Astrocyte (in vitro differentiated cells and primary cell): ENCODE measurements around the gene LRRIQ1. TPM values are rescaled to one million over a fixed set of nuclear protein-coding genes. Genes with fewer than 3 reads are reported as not detected.
"Not testable (repeated sequence)": the region's sequence is repeated elsewhere in the genome, so short reads cannot be mapped to it uniquely, and the experiment has no call there.

Experiments used
- DNase-seq: peaks from one replicate; pipeline ENCODE4 v3.0.0-alpha.2; 2010; ENCODE audit warnings: low read depth
- FAIRE-seq: peaks from 2 replicates; lab custom pipeline; 2011; peaks lifted over from hg19 to GRCh38; lab: Jason Lieb, UNC
- H2AFZ ChIP-seq: 2 replicates; pipeline ENCODE4 v1.6.0; 2012; ENCODE audit warnings: low read depth, low read length, inconsistent platforms
- H3K27ac ChIP-seq: 2 replicates; pipeline ENCODE4 v1.5.1; 2011; ENCODE audit warnings: low read depth, low read length, inconsistent platforms
- H3K27me3 ChIP-seq: 2 replicates; pipeline ENCODE4 v1.6.0; 2011; ENCODE audit warnings: low read length, inconsistent platforms; ENCODE audit not compliant: insufficient read depth
- H3K36me3 ChIP-seq: 2 replicates; pipeline ENCODE4 v1.5.1; 2011; ENCODE audit warnings: low read length, inconsistent platforms; ENCODE audit not compliant: insufficient read depth
- H3K4me1 ChIP-seq: 2 replicates; pipeline ENCODE4 v1.5.1; 2011; ENCODE audit warnings: low read length, inconsistent platforms; ENCODE audit not compliant: insufficient read depth
- H3K4me2 ChIP-seq: 2 replicates; pipeline ENCODE4 v1.6.0; 2012; ENCODE audit warnings: low read length, inconsistent platforms
- H3K4me3 ChIP-seq: 2 replicates; pipeline ENCODE4 v1.5.1; 2011; ENCODE audit warnings: low read depth, mild to moderate bottlenecking, low read length, inconsistent platforms; ENCODE audit not compliant: insufficient read depth
- H3K79me2 ChIP-seq: 2 replicates; pipeline ENCODE4 v1.6.0; 2012; ENCODE audit warnings: mild to moderate bottlenecking, low read length, inconsistent platforms; ENCODE audit not compliant: insufficient read depth
- H3K9ac ChIP-seq: 2 replicates; pipeline ENCODE4 v1.6.0; 2012; ENCODE audit warnings: mild to moderate bottlenecking, low read length, inconsistent platforms
- H3K9me3 ChIP-seq: 2 replicates; pipeline ENCODE4 v1.5.1; 2012; ENCODE audit warnings: low read depth, mild to moderate bottlenecking, low read length, inconsistent platforms; ENCODE audit not compliant: insufficient read depth
- H4K20me1 ChIP-seq: 2 replicates; pipeline ENCODE4 v1.6.0; 2012; ENCODE audit warnings: low read length, inconsistent platforms; ENCODE audit not compliant: insufficient read depth
- H3K27ac Mint-ChIP-seq: one replicate; pipeline ENCODE4 v1.8.0; 2021; ENCODE audit warnings: mild to moderate bottlenecking, mixed read lengths; ENCODE audit not compliant: unreplicated experiment
- H3K27me3 Mint-ChIP-seq: one replicate; pipeline ENCODE4 v1.8.0; 2021; ENCODE audit warnings: low read depth, mixed read lengths; ENCODE audit not compliant: unreplicated experiment
- H3K36me3 Mint-ChIP-seq: one replicate; pipeline ENCODE4 v1.8.0; 2021; ENCODE audit warnings: low read depth, mixed read lengths; ENCODE audit not compliant: unreplicated experiment
- H3K4me1 Mint-ChIP-seq: one replicate; pipeline ENCODE4 v1.8.0; 2021; ENCODE audit warnings: low read depth, mixed read lengths; ENCODE audit not compliant: unreplicated experiment
- H3K4me3 Mint-ChIP-seq: one replicate; pipeline ENCODE4 v1.8.0; 2021; ENCODE audit warnings: mild to moderate bottlenecking, moderate library complexity, mixed read lengths; ENCODE audit not compliant: unreplicated experiment
- H3K9me3 Mint-ChIP-seq: one replicate; pipeline ENCODE4 v1.8.0; 2021; ENCODE audit warnings: mild to moderate bottlenecking, mixed read lengths; ENCODE audit not compliant: unreplicated experiment
- CTCF ChIP-seq: IDR thresholded peaks from 2 replicates; pipeline ENCODE4 v1.5.1; 2011; ENCODE audit warnings: low read depth, mild to moderate bottlenecking, inconsistent platforms, low read length, moderate library complexity; ENCODE audit not compliant: insufficient read depth
- EZH2 ChIP-seq: IDR thresholded peaks from 2 replicates; pipeline ENCODE4 v1.6.1; 2012; ENCODE audit warnings: mild to moderate bottlenecking, low read length, inconsistent platforms; ENCODE audit not compliant: insufficient read depth
- total RNA-seq: library from RNA; stranded (reverse); gene quantifications from 2 replicates; pipeline ENCODE4 v1.2.1, GENCODE V29; 2021

The LRRIQ1 gene
- total RNA-seq, 1 donor from 2014 or later: 1.9 TPM

GRCh38 chr12:85206543-85206942 is 170.4 kb downstream of the LRRIQ1 start:
- Mint-ChIP-seq H3K27me3 (no peaks in the 10 kb centered on the region), H3K9me3 (peaks cover 12% of the 10 kb centered on the region), H3K27ac (no peak overlapping the region), H3K36me3 (no peaks in the 10 kb centered on the region), H3K4me3 (no peak overlapping the region), H3K4me1 (no peaks in the 10 kb centered on the region)
- Histone ChIP-seq H3K27me3 (no peaks in the 10 kb centered on the region), H3K27ac (no peak overlapping the region), H3K9ac (no peak overlapping the region), H3K79me2 (no peaks in the 10 kb centered on the region), H3K4me2 (no peak overlapping the region), H2AFZ (no peak overlapping the region), H3K36me3 (no peaks in the 10 kb centered on the region), H3K4me3 (no peak overlapping the region), H3K4me1 (no peaks in the 10 kb centered on the region), H3K9me3 (peaks cover 2% of the 10 kb centered on the region), H4K20me1 (no peaks in the 10 kb centered on the region)
- DNase-seq: no peak
- FAIRE-seq: no peak
- TF ChIP-seq EZH2 (no peak), CTCF (no peak)

- FAIRE-seq, H3K9ac ChIP-seq, H4K20me1 ChIP-seq, H3K4me1 Mint-ChIP-seq, H3K9me3 Mint-ChIP-seq, H3K4me2 ChIP-seq, H3K4me3 ChIP-seq, H3K36me3 Mint-ChIP-seq, H3K79me2 ChIP-seq, H3K4me1 ChIP-seq, H3K9me3 ChIP-seq, H2AFZ ChIP-seq, H3K27me3 Mint-ChIP-seq, H3K4me3 Mint-ChIP-seq, H3K27ac ChIP-seq, H3K36me3 ChIP-seq, DNase-seq, H3K27ac Mint-ChIP-seq, H3K27me3 ChIP-seq: not testable (repeated sequence)
These were observed 188.2 kb downstream of the LRRIQ1 start for GRCh38 chr12:85224339-85224738.

- Mint-ChIP-seq H3K4me1 (no peaks in the 10 kb centered on the region), H3K9me3 (no peaks in the 10 kb centered on the region), H3K36me3 (no peaks in the 10 kb centered on the region), H3K27ac (no peak overlapping the region), H3K4me3 (no peak overlapping the region), H3K27me3 (no peaks in the 10 kb centered on the region)
- TF ChIP-seq CTCF: no peak
- no peak for TF ChIP-seq EZH2
- Histone ChIP-seq H4K20me1 (no peaks in the 10 kb centered on the region), H3K27me3 (no peaks in the 10 kb centered on the region), H3K9me3 (no peaks in the 10 kb centered on the region), H3K36me3 (no peaks in the 10 kb centered on the region), H2AFZ (no peak overlapping the region), H3K79me2 (no peaks in the 10 kb centered on the region), H3K9ac (no peak overlapping the region), H3K4me2 (no peak overlapping the region), H3K4me1 (no peaks in the 10 kb centered on the region), H3K27ac (no peak overlapping the region), H3K4me3 (no peak overlapping the region)
- DNase-seq (no peak), FAIRE-seq (no peak)
These were observed 189.3 kb downstream of the LRRIQ1 start for GRCh38 chr12:85225501-85225900.
